ENCODE results near the gene EPRS1. TPM values are rescaled to one million over a fixed set of nuclear protein-coding genes. Genes with fewer than 3 reads are reported as not detected.

Gene EPRS1
- total RNA-seq, 1 experiment from 2014 or later, result 140 TPM

DNA sequence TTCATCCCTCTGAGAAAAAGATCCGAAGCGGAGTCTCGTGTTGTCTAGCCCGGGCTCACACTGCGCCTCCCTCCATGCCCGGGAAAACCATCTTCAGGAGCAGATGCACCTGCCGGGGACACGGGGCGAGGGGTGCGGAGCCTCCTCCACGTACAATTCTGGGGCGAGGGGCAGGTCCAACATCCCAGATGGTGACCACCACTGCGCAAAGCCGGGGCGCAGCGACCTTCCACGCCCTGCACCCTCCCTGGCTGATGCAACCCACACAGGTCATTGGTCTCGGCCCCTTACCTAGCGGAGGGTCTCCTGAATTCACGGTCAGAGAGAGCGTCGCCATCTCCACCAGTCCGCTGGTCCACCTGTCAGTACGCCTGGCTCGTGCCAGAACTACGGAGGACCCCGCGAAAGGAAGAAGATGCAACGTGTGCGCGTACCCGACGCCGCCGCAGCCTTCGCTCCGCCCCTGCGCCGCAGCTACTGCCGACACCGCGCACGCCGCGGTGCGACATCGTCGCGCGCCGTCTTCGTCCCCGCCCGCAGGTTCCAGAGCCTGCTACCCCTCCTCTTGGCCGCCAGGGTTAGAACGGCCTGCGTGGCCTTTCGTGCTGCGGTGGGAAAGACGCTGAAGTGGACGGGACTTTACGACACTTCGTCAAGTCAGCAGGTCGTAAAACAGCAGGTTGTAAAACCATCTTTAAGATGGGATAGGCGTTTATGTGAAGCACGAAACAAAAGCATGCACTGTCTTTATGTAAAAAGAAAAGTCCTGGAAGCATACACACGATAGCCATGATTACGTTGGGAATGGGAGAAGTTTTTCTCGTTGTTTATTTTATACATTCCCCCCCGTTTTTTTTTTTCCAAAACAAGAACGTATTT is at the start of gene EPRS1 (continued):
- TF ChIP-seq, protein P1, sequence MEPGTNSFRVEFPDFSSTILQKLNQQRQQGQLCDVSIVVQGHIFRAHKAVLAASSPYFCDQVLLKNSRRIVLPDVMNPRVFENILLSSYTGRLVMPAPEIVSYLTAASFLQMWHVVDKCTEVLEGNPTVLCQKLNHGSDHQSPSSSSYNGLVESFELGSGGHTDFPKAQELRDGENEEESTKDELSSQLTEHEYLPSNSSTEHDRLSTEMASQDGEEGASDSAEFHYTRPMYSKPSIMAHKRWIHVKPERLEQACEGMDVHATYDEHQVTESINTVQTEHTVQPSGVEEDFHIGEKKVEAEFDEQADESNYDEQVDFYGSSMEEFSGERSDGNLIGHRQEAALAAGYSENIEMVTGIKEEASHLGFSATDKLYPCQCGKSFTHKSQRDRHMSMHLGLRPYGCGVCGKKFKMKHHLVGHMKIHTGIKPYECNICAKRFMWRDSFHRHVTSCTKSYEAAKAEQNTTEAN (CRISPR knock-in tag; IDR thresholded peaks at IDR 0.05), result no peak
- TF ChIP-seq ZNF671 (CRISPR knock-in tag; IDR thresholded peaks at IDR 0.05), result no peak
- 0 out of 2 replicates have a peak, but pooled peaks have one; percentile 29 for TF ChIP-seq ESRRA (CRISPR knock-in tag; IDR thresholded peaks at IDR 0.05; ENCODE audit: borderline replicate concordance)
- TF ChIP-seq, protein P2, sequence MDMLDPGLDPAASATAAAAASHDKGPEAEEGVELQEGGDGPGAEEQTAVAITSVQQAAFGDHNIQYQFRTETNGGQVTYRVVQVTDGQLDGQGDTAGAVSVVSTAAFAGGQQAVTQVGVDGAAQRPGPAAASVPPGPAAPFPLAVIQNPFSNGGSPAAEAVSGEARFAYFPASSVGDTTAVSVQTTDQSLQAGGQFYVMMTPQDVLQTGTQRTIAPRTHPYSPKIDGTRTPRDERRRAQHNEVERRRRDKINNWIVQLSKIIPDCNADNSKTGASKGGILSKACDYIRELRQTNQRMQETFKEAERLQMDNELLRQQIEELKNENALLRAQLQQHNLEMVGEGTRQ (CRISPR knock-in tag; IDR thresholded peaks at IDR 0.05), result no peak
- TF ChIP-seq, protein P3, sequence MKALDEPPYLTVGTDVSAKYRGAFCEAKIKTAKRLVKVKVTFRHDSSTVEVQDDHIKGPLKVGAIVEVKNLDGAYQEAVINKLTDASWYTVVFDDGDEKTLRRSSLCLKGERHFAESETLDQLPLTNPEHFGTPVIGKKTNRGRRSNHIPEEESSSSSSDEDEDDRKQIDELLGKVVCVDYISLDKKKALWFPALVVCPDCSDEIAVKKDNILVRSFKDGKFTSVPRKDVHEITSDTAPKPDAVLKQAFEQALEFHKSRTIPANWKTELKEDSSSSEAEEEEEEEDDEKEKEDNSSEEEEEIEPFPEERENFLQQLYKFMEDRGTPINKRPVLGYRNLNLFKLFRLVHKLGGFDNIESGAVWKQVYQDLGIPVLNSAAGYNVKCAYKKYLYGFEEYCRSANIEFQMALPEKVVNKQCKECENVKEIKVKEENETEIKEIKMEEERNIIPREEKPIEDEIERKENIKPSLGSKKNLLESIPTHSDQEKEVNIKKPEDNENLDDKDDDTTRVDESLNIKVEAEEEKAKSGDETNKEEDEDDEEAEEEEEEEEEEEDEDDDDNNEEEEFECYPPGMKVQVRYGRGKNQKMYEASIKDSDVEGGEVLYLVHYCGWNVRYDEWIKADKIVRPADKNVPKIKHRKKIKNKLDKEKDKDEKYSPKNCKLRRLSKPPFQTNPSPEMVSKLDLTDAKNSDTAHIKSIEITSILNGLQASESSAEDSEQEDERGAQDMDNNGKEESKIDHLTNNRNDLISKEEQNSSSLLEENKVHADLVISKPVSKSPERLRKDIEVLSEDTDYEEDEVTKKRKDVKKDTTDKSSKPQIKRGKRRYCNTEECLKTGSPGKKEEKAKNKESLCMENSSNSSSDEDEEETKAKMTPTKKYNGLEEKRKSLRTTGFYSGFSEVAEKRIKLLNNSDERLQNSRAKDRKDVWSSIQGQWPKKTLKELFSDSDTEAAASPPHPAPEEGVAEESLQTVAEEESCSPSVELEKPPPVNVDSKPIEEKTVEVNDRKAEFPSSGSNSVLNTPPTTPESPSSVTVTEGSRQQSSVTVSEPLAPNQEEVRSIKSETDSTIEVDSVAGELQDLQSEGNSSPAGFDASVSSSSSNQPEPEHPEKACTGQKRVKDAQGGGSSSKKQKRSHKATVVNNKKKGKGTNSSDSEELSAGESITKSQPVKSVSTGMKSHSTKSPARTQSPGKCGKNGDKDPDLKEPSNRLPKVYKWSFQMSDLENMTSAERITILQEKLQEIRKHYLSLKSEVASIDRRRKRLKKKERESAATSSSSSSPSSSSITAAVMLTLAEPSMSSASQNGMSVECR (CRISPR knock-in tag; IDR thresholded peaks at IDR 0.05; ENCODE audit: borderline replicate concordance), result peak; percentile 47; the same call in 1 of the 2 replicates
- TF ChIP-seq SP1 (CRISPR knock-in tag; conservative IDR thresholded peaks at IDR 0.05), result peak; percentile 87
- no peak for TF ChIP-seq FOXJ3 (CRISPR knock-in tag; IDR thresholded peaks at IDR 0.05; ENCODE audit: borderline replicate concordance)
- TF ChIP-seq ETV6 (CRISPR knock-in tag; IDR thresholded peaks at IDR 0.05), result peak; percentile 95
- TF ChIP-seq TEAD1 (CRISPR knock-in tag; IDR thresholded peaks at IDR 0.05), result peak; percentile 76; the same call in 1 of the 2 replicates
- no peak for TF ChIP-seq PRRX2 (CRISPR knock-in tag; IDR thresholded peaks at IDR 0.05)
- TF ChIP-seq ZNF423 (CRISPR knock-in tag; IDR thresholded peaks at IDR 0.05), result no peak
- no peak for TF ChIP-seq ZNF138 (CRISPR knock-in tag; conservative IDR thresholded peaks at IDR 0.05)

DNA sequence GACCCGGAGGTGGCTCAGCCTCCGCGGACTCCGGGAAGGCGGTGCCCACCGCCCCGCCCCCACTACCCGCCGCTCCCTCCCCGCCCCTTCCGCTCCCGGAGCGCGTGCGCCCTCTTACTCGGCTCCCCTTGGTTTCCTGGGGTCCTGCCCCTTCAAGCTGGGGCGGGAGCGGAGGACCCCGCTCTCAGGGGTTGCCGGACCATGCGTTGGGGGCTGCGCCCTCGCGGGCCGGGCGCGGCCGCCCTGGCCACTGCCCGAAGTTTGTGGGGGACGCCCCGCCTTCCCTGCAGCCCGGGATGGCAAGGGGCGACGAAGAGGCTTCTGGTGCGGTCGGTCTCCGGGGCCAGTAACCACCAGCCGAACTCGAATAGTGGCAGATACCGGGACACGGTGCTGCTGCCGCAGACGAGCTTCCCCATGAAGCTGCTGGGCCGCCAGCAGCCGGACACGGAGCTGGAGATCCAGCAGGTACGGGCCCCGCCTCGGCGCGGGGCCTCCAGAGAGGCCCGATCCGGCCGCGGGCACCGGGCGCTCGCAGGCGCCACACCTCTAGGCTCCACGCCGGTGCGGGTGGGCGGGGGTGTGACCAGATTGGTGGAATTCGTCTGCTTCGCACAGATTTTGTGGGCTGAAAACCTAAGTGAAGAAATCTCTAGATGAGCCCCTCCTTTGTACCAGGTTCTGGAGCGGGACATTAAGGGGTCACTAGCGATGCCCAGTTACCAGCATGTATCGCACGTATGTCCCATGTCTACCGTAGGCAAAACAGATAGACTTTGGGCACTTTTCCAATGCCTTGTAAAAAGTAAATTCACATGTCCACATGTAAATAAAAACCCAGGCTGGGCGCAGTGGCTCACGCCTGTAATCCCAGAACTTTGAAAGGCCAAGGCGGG is 48.0 kb upstream of the EPRS1 start, which contains the start of gene IARS2:
Gene IARS2, plus strand, starts transcription at position 117 of the 896 bp plus-strand sequence. Its CDS starts 85 bp downstream, at position 202.
- no peaks in the 10 kb centered on the region for H3K9me3 Mint-ChIP-seq
- DNase-seq (ENCODE audit: low spot score) (peak; percentile 90), ATAC-seq (peak; percentile 79)
- peaks cover 9% of the 10 kb centered on the region for H3K4me1 Mint-ChIP-seq
- CTCF ChIA-PET, result interaction anchor here (0.6 to 1.7 kb wide), 2 partner anchors 19 to 48 kb away, joined by 5 to 6 read pairs; partner anchors contain the start of gene EPRS1
- H3K27me3 Mint-ChIP-seq (ENCODE audit: low read depth), result no peaks in the 10 kb centered on the region
- peak within 1 kb of the TSS; percentile 75 for H3K4me3 Mint-ChIP-seq
- POLR2A ChIA-PET, result interaction anchor here (0.7 kb wide), 1 partner anchor 792 kb away, joined by 7 read pairs; no protein-coding TSS in a partner anchor
- H3K36me3 Mint-ChIP-seq, result peaks cover 25% of the 10 kb centered on the region
- no peak within 1 kb of the TSS for H3K27ac Mint-ChIP-seq
- peak; percentile 67 for TF ChIP-seq GABPB1 (CRISPR knock-in tag; IDR thresholded peaks at IDR 0.05)
- TF ChIP-seq, protein P4, sequence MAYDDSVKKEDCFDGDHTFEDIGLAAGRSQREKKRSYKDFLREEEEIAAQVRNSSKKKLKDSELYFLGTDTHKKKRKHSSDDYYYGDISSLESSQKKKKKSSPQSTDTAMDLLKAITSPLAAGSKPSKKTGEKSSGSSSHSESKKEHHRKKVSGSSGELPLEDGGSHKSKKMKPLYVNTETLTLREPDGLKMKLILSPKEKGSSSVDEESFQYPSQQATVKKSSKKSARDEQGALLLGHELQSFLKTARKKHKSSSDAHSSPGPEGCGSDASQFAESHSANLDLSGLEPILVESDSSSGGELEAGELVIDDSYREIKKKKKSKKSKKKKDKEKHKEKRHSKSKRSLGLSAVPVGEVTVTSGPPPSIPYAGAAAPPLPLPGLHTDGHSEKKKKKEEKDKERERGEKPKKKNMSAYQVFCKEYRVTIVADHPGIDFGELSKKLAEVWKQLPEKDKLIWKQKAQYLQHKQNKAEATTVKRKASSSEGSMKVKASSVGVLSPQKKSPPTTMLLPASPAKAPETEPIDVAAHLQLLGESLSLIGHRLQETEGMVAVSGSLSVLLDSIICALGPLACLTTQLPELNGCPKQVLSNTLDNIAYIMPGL (CRISPR knock-in tag; IDR thresholded peaks at IDR 0.05), result peak; percentile 88
- TF ChIP-seq, protein P5, sequence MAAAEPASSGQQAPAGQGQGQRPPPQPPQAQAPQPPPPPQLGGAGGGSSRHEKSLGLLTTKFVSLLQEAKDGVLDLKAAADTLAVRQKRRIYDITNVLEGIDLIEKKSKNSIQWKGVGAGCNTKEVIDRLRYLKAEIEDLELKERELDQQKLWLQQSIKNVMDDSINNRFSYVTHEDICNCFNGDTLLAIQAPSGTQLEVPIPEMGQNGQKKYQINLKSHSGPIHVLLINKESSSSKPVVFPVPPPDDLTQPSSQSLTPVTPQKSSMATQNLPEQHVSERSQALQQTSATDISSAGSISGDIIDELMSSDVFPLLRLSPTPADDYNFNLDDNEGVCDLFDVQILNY (CRISPR knock-in tag; IDR thresholded peaks at IDR 0.05), result peak; percentile 68; the same call in 1 of the 2 replicates
- TF ChIP-seq, protein P6, sequence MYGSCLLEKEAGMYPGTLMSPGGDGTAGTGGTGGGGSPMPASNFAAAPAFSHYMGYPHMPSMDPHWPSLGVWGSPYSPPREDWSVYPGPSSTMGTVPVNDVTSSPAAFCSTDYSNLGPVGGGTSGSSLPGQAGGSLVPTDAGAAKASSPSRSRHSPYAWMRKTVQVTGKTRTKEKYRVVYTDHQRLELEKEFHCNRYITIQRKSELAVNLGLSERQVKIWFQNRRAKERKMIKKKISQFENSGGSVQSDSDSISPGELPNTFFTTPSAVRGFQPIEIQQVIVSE (CRISPR knock-in tag; IDR thresholded peaks at IDR 0.05; ENCODE audit: borderline replicate concordance), result no peak
- TF ChIP-seq NFE2L1 (CRISPR knock-in tag; IDR thresholded peaks at IDR 0.05), result no peak
- no peak for TF ChIP-seq MYBL2 (CRISPR knock-in tag; IDR thresholded peaks at IDR 0.05)
- TF ChIP-seq FOXP1 (CRISPR knock-in tag; IDR thresholded peaks at IDR 0.05; ENCODE audit: borderline replicate concordance), result peak; percentile 87
- TF ChIP-seq, protein P7, sequence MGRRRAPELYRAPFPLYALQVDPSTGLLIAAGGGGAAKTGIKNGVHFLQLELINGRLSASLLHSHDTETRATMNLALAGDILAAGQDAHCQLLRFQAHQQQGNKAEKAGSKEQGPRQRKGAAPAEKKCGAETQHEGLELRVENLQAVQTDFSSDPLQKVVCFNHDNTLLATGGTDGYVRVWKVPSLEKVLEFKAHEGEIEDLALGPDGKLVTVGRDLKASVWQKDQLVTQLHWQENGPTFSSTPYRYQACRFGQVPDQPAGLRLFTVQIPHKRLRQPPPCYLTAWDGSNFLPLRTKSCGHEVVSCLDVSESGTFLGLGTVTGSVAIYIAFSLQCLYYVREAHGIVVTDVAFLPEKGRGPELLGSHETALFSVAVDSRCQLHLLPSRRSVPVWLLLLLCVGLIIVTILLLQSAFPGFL (CRISPR knock-in tag; IDR thresholded peaks at IDR 0.05; ENCODE audit: borderline replicate concordance), result peak; percentile 74; the same call in 1 of the 2 replicates
- TF ChIP-seq SMAD3 (CRISPR knock-in tag; IDR thresholded peaks at IDR 0.05; ENCODE audit: borderline replicate concordance), result 0 out of 2 replicates have a peak, but pooled peaks have one; percentile 13
- TF ChIP-seq, protein P8, sequence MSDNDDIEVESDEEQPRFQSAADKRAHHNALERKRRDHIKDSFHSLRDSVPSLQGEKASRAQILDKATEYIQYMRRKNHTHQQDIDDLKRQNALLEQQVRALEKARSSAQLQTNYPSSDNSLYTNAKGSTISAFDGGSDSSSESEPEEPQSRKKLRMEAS (CRISPR knock-in tag; IDR thresholded peaks at IDR 0.05), result peak; percentile 85
